ENCODE measurements around the gene LZTR1. TPM values are rescaled to one million over a fixed set of nuclear protein-coding genes. Genes with fewer than 3 reads are reported as not detected.

LZTR1 gene
- total RNA-seq, 1 experiment from 2014 or later, result 41.5 TPM

- in situ Hi-C loops (cut with HindIII; ENCODE audit: low sequenced_read_pairs), result no loop called here
Measured at GRCh38 chr22:20977516-20978170, 4.5 kb upstream of the LZTR1 start.

GRCh38 chr22:20978419-20978818, 3.7 kb upstream of the LZTR1 start:
- in situ Hi-C loops (cut with HindIII; ENCODE audit: low sequenced_read_pairs), result no loop called here

More at GRCh38 chr22:20977516-20978170, 4.5 kb upstream of the LZTR1 start:
- no peak for DNase-seq (ENCODE audit: low spot score)

GRCh38 chr22:20979243-20979809, 2.8 kb upstream of the LZTR1 start:
- in situ Hi-C loops (cut with HindIII; ENCODE audit: low sequenced_read_pairs), result no loop called here
- no peak for DNase-seq (ENCODE audit: low spot score)

More at GRCh38 chr22:20978419-20978818, 3.7 kb upstream of the LZTR1 start:
- DNase-seq (ENCODE audit: low spot score), result no peak

GRCh38 chr22:20979940-20980453, 2.1 kb upstream of the LZTR1 start:
- in situ Hi-C loops (cut with HindIII; ENCODE audit: low sequenced_read_pairs), result no loop called here
- no peak for DNase-seq (ENCODE audit: low spot score)

- DNase-seq (ENCODE audit: low spot score), result no peak
- in situ Hi-C loops (cut with HindIII; ENCODE audit: low sequenced_read_pairs), result no loop called here
Measured at GRCh38 chr22:20980523-20980922, 1.6 kb upstream of the LZTR1 start.

GRCh38 chr22:20980938-20981722, 967 bp upstream of the LZTR1 start:
- in situ Hi-C loops (cut with HindIII; ENCODE audit: low sequenced_read_pairs), result no loop called here

GRCh38 chr22:20982563-20982882, 426 bp downstream of the LZTR1 start:
- no peak for DNase-seq (ENCODE audit: low spot score)
- in situ Hi-C loops (cut with HindIII; ENCODE audit: low sequenced_read_pairs), result no loop called here

More at GRCh38 chr22:20980938-20981722, 967 bp upstream of the LZTR1 start:
- DNase-seq (ENCODE audit: low spot score), result peak; percentile 2

- DNase-seq (ENCODE audit: low spot score), result no peak
- in situ Hi-C loops (cut with HindIII; ENCODE audit: low sequenced_read_pairs), result no loop called here
Measured at GRCh38 chr22:20983081-20983771, 1.1 kb downstream of the LZTR1 start.

- DNase-seq (ENCODE audit: low spot score), result no peak
- in situ Hi-C loops (cut with HindIII; ENCODE audit: low sequenced_read_pairs), result no loop called here
Measured at GRCh38 chr22:20985720-20986119, 3.6 kb downstream of the LZTR1 start.

GRCh38 chr22:20986365-20986764, 4.3 kb downstream of the LZTR1 start:
- in situ Hi-C loops (cut with HindIII; ENCODE audit: low sequenced_read_pairs), result no loop called here
- DNase-seq (ENCODE audit: low spot score), result no peak

GRCh38 chr22:20987375-20987774, 5.3 kb downstream of the LZTR1 start:
- in situ Hi-C loops (cut with HindIII; ENCODE audit: low sequenced_read_pairs), result no loop called here
- DNase-seq (ENCODE audit: low spot score), result no peak

- no peak for DNase-seq (ENCODE audit: low spot score)
- in situ Hi-C loops (cut with HindIII; ENCODE audit: low sequenced_read_pairs), result no loop called here
Measured at GRCh38 chr22:20988573-20989322, 6.7 kb downstream of the LZTR1 start.

GRCh38 chr22:20989323-20990138, 7.4 kb downstream of the LZTR1 start:
- in situ Hi-C loops (cut with HindIII; ENCODE audit: low sequenced_read_pairs), result no loop called here

GRCh38 chr22:20990184-20991180, 8.4 kb downstream of the LZTR1 start:
- in situ Hi-C loops (cut with HindIII; ENCODE audit: low sequenced_read_pairs), result no loop called here
- no peak for DNase-seq (ENCODE audit: low spot score)

More at GRCh38 chr22:20989323-20990138, 7.4 kb downstream of the LZTR1 start:
- no peak for DNase-seq (ENCODE audit: low spot score)

- DNase-seq (ENCODE audit: low spot score), result no peak
- in situ Hi-C loops (cut with HindIII; ENCODE audit: low sequenced_read_pairs), result no loop called here
Measured at GRCh38 chr22:20991252-20992055, 9.4 kb downstream of the LZTR1 start.

- DNase-seq (ENCODE audit: low spot score), result no peak
- in situ Hi-C loops (cut with HindIII; ENCODE audit: low sequenced_read_pairs), result no loop called here
Measured at GRCh38 chr22:20992056-20992442, 10.0 kb downstream of the LZTR1 start.
